Eye (tissue), 1 donor: ENCODE results near the gene KITLG.
"Not testable (repeated sequence)": the region's sequence is repeated elsewhere in the genome, so short reads cannot be mapped to it uniquely, and the experiment has no call there.

Experiments used
- DNase-seq: peaks from one replicate; pipeline ENCODE4 v3.0.0-alpha.2; 2015

Gene KITLG, protein sequence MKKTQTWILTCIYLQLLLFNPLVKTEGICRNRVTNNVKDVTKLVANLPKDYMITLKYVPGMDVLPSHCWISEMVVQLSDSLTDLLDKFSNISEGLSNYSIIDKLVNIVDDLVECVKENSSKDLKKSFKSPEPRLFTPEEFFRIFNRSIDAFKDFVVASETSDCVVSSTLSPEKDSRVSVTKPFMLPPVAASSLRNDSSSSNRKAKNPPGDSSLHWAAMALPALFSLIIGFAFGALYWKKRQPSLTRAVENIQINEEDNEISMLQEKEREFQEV

DNA sequence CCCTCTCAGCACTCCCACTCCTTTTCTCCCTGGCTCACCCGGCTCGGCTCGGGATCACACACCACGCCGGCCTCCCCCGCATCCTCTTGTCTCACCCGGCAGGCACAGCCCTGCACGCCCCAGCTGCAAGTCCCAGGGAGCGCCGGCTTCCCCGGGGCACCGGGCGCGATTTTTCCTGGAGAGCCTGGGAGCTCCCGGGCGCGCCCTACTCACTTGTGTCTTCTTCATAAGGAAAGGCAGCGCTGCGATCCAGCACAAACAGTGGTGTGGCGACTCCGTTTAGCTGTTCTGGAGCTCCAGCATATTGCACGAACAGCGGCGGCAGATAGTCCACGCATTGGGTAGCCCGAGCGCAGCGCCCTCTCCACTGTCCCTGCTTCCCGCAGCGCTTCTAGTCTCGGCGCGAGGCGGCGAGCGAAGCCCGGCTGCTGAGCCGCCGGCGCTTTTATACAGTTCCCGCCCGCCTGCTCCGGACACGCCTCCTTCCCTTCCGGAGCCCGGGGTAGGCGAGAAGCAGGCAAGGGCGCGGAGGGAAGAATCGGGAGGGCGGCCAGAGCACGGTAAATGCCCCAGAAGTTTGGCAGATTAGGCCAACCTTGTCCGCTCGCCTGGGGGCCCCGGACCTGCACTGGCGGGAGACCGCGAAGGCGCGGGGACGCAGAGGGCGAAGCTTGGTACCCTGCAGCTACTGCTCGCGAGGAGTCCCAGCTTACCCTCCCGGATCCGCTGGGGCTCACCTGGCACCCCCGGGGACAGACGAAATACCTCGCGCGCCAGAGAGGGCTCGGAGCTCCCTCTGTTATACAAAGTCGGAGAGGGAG, at the start of gene KITLG:
KITLG (minus strand) TSS at position 421 of the 821 bp plus-strand sequence; CDS start at position 228, 193 bp downstream.
- peak; percentile 95 for DNase-seq

DNA sequence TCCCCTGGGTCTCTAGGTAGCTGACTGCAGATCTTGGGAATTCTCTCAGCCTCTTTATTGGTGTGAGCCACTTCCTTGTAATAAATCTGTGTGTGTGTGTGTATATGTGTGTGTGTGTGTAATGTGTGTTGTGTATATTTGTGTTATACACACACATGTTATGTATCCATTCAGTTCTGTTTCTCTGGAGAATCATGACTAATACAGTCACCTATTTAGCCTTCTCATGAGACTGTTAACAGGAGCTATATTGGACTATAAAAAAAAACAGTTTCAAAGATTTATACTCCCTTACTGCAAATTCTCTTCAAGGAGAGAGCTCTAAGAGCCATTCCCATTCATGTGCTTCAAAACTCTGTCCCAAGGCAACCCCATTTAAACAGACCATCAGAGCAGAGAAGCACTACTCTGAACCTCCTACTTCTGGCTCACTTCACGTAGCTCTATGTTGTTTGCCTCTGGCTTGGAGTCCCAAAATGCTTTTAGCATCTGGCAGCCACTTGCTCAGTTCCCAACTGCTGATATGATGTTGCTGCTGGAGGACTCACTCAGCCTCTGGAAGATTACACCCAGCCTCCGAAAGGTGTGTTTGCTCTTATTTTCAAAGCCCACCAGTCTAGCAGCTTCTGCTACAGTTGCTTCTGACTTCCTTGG, 48.7 kb upstream of the KITLG start:
- no peak for DNase-seq

DNA sequence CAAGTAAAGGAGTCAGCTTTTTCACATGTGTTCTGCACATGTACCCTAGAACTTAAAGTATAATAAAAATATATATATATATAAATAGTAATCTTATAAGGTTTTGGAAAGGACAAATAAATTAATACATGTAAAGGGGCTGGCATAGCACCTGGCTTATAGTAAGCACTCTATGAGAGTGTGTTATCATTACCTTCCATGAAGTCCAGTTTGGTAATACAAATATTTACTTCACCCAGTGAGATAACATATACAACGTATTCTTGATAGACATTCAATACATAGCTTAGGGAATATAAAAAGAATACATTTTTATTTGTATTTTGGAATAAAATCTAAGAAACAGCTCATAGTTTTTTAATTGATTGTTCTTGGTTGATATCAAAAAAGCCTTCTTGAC, 47.8 kb upstream of the KITLG start:
- not testable (repeated sequence) for DNase-seq

DNA sequence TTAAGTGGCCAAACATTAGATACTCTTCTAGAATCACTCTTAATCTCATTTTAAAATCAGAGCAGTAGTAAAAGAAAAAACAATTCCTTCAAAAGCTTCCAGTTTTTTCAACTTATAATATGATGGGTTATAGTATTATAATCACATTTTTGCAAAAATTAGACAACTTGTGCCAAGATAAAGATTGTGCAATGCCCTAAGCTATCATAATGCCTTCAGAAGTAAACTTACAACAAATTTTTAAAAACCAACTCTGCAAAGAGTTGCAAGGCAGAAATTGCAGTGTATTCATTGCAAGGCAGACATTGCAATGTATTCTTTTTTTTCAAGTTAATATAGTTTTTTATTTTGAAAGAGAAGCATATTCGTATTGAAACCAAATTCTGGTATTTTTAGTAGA, 47.2 kb upstream of the KITLG start:
- no peak for DNase-seq

DNA sequence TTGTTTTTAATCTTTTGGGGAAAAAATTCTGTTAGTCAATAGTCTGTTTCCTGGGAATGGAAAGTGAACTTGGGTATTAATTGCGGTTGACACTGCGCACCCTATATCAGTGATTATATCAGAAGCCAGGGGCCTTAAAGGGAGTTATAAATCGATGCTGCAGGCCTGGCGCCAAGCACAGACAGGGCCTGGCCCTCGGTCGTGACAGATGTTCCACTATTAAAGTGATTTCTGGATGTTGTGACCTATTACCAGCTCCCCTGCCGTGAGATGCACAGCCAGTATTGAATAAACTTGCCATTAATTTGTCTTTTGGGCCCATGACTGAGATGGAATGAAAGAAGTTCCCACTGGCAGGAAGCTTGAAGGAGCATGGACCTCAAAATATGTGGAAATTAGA, 45.1 kb upstream of the KITLG start:
- DNase-seq, result peak; percentile 53

DNA sequence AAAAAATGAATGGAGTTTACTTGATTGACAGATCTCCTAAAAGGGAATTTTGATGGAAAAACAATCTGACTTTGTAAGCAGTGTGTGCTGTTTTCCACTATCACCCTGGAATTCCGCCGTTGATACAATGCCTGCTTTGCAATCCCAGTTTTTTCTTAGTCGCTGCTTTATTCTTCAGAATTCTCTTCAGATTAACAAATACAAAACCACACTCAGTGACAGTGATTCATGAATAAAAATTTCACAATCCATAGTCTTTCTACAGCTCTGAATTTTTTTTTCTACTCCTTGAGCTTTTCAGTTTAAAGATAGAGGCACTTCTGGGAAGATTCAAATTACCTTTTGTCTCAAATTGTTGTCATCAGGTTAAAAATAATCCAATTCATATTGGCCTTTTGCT, 44.6 kb upstream of the KITLG start:
- no peak for DNase-seq

DNA sequence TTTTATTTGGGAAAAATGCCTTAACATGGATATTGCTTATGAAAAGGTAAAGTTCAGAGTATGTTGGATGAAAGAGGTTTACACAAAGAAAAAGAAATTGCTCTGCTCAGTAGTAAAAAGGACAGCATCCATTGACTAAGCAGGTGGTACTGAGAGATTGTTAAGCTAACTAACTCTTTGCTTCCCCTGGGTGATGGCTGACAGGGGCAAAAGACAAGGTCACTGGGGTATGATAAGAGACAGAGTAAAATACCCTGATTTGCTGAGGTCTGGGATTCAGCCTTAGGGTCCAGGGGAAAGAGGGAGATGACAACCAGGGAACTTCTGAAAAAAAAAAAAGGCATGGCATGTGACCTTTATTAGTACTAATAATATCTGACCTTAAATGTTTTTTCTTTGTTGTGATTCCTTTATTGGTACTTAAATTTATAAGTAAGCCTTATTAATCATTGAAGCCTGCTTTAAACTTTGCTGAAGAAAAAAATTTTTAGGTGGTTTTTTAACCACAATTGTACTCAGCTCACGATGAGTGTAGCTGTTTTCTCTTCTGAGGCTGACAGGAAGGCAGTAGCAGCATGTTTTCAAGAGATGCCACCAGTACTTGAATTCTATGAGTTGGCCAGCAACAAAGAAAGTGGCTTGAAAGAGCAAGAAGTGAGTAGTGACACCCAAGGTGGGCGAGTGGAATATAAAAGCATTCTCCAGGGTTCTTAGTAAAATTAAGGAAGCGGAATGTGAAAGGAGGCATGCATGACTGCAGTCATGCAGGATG, 43.7 kb upstream of the KITLG start:
- DNase-seq, result no peak

DNA sequence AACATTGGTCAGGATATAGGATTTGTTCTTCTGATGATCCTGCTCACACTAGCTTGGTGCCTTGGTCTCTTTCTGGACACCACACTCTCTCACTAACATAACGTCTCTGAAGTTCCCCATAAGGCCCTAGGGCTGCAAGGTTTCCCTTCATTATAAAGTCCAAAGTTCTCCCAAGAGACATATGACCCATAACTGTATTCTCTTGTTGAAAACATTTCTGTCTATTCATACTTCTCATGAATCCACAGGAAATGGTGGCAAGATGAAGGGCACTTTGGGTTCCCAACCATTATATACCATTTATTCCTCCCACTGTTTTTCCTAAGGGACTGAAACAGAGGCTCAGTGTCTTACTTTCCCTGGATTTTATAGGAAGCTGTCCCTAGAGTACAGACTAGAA, 37.1 kb upstream of the KITLG start:
- DNase-seq, result no peak

DNA sequence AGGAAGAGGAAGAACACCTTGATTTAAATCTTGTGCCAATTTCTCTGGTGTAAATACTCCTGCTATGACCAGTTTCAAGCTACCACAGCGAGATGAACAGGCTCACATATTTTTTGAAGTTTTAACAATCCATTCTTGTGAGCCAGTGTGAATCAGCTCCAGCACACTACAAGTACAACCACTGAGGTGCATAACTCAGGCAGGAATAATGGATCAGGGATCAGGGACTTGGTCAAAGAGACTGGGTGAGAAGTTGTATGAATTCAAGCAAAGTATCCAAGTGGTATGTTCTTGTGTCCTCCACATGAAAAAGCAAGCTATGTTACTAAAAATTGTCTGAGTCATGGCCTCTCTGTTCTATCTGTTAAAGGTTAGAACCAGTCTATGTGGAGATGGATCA, 35.2 kb upstream of the KITLG start:
- DNase-seq, result no peak

DNA sequence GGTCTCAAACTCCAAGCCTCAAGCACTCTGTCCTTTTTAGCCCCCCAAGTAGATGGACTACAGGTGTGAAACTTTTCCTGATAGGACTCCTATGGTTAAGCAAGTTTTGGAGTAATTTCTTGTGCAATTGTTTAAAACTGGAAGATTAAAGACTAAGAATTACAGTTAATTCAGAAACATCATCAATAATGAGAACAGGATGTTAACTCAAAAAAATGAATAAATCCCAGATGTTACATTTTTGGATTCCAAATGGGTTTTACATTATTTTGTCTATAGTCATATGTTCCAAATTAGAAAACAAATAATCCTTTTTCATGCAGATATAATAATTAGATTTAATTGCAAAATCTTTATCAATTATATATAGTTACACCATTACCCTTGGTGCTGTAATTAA, 24.4 kb upstream of the KITLG start:
- DNase-seq, result no peak

DNA sequence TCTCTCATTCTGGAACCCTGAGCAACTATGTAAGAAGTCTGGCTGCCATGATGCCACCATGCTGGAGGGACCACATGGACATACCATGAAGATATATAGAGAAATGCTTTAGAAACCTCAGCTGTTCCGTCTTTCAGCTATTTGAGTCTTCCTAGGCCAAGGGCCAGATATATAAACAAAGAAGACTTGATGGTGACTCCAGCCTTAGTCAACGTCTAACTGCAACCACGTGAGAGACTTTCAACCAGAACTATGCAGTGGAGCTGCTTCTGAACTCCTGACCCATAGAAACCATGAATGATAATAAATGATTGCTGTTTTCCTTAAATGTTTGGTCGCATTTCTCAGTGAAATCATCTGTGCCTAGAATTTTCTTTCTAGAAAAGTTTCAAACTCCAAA, 20.0 kb upstream of the KITLG start:
- DNase-seq, result no peak

DNA sequence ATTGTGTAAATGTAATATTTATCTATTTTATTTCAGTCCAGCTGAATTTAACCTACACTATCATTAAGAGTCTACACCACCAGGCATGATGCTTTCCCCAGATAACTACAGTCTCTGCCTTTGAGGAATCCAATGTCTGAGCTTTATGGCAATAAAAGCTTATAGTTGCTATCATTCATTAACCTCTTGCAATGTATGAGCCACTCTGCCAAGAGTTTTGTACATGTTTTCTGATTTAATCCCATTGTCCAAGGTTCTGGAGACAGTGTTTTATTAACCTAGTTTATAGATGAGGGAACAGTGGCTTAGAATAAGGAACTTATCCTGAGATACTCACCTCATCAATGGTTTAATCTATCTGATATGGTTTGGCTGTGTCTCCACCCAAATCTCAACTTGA, 17.1 kb upstream of the KITLG start:
- no peak for DNase-seq

DNA sequence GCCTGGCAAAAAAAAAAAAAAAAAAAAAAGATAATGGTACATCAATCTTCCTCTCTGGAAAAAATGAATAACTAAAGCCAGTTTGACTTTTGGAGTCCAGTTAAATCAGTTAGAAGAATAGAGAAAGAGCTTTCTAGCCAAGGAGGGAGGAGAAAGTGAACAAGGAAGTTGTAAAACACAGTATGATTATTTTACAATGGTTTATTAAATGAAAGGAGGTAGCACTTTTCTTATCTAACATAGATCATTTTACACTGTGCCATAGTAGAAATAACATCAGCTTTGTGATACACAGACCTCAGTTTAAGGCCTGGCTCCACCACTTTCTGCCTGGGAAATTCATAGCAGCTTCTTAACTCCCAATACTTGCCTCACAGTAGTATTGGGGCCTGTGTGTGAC, 15.4 kb upstream of the KITLG start:
- DNase-seq, result no peak

DNA sequence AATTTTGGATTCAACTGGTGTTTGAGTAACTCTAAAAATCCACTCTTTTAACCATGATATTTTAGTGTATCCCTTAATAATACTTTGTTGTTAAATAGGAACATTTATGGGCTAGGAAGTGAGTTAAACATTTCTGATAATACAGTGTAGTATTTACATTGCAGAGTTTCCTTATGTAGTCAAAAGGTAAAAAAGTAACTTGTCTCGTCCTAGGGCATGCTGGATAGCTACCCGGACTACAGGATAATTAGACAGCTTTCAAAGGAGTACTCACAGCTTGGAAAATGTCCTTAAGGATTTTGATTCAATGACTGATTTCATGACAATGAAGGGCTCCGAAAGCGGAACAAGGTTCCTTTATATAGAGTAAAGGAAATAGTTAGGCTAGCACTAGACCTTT, 14.5 kb upstream of the KITLG start:
- no peak for DNase-seq

DNA sequence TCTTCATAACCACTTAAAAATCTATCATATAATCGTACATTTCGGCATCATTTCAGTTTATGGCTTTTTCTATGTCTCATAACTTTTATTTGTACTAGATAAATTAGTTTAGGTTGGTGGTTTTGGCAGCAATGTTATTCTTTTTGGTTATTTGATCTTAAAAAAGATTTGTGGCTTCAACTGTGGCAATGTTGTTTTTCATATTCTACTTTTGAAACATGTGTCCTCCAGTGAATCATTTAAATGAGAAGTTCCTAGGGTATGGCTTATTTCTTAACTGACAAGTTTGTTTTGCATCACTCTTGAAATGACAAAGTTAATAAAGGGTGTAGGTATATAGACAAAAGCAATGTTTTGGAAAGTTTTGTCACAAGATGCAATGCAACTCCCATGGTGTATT, 11.1 kb upstream of the KITLG start:
- DNase-seq, result no peak

DNA sequence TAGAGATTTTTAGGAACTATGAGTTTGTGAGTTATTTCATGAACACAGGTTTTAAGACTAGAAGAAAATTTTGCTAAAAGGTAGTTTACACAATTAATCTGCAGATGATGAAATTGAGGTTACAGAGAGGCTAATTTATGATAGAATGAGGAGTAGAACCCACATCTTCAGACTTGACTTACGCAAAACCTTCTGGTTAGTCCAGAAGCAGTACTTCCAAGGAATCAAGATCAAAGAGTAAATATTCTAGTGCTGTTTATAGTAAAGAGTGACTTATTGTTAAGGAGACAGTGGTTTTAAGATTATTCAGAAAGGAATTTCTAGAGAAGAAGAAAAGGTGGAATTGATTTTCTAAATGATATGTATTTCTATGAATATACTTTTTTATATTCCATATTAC, 10.6 kb upstream of the KITLG start:
- no peak for DNase-seq

DNA sequence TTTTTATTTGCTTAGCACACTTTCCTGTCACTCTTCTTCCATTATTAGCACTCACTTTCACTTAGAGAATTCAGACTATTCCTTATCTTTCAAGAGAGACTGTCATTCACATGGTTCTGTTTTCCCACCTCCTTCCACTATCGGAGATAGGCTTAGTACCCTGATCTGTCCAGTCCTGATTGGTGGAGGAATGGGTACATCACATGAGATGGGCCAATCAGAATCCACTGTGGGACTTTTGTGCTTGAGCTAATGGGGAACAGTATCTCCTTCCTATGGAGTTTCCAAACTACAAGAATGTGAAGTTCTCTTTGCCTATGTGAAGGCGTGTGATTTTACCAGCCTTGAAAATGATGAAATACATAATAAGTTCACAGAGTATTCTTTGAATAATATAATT, 4.8 kb upstream of the KITLG start:
- DNase-seq, result no peak

DNA sequence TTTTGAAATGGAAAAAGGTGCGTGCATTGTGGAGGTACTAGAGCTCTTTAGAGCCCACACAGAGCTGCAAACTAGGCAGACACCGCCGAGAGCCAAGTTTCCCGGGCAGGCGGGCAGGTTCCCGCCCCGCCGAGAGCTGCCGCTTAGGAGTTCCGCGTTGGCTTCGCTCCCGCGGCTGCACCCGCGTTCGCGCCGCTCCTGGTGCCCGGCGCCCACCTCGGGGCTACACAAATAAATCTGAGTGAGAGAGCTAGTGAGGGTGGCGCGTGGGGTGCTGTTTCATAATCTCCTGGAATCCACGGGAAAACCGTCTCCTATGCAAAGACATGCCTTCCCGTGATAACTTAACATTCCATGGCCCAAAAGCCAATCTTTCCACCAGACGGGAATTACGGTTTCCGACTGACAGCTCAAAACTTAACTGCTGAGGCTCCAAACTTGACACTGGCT, 645 bp downstream of the KITLG start:
- DNase-seq, result peak; percentile 85

DNA sequence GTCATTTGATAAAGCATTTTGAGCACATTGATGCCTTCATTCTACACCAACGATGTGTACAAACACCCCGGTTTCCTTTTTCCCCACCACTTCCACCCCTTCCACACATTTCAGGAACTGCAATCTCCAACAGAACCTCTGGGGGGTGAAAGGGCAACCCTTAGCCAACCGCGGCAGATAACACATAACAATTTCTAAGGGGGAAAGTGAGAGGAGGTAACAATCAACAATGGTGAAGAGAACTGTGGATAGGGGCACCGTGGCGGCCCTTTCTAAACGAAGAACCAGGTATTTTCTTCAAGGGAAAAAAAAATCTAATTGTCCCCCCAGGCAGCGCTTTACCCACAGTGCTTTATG, 1.1 kb downstream of the KITLG start:
- DNase-seq, result peak; percentile 85

DNA sequence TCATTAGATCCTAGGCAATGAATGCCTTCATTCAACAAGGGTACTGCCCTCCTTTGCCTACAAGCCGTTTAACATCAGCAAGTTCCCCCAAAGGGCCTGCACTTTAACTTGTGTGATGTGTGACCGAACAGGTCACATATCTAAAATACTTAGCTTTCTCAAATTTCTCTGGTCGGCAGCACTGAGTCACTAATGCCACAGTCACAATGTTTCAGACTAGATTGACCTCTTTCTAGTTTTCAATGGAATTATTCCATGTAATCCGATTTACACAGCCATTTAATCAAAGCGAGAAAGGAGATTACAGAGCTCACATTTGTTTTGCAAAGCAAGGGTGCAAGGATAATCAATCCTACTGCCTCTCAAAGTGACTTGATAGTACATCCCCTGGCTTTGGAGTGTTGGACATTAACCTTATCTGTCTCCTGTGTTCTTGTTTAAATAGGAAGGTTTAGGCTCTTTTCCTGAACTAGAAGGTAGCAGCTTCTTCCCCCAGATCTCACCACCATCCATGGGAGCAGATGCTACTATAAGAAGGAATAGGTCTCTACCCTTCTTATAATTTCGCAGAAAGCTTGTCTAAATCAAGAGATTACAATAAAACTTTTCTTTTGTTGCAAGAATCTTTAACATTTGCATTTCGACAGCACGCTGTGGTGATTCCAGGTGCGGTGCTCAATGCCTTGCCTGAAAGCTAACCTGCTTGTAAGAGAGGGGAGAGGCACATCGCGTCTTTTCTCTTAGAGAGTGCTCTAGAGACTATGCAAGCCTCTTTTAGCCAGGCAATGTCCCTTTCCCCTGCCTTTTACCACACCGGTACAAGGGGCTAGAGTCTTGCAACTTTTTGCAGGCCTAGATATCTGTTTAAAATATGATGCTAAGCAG, 1.8 kb downstream of the KITLG start:
- peak; percentile 64 for DNase-seq

DNA sequence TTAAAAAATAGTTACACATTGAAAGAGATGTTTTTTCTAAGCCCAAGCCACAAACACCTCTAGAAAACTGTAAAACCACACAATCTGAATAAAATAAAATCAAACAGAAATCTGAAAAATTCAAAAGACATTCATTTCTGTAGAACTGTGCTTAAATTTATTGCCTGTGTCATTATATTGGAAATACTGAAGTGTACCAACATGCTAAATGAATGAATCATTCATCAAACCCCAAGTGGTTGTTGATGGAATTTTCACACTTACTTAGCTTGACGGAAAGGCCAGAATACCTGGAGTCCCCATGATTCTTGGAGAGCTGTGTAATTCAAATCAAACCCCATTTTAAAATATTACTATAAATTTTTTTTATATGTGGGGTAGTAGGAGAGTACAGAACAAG, 2.7 kb downstream of the KITLG start:
- peak; percentile 40 for DNase-seq

DNA sequence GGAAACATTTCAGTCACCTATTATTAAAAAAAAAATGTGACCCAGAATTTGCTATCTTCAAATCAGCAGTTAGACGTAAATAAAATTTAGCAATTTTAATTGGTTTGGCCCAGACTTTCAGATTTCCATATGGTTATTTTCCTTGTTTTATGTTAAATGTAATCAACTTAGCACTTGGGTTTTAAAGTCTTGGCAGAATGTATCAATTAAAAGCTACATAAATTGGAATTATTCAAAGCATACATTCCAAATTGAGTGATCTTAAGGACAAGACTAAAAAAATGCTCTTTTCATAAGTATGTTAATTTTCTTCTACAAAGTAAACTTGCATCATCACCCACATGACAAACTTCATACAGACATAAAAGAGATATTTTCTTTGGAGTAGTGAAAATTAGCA, 3.4 kb downstream of the KITLG start:
- no peak for DNase-seq
